Coronary artery (tissue), 2 donors: Measurements from ENCODE around the gene AGBL4.

Experiments used
- DNase-seq: peaks from one replicate; pipeline ENCODE4 v3.0.0-alpha.2; 2017; ENCODE audit warnings: low spot score
- H3K27ac ChIP-seq, 2 donors: fragments of 200-600 bp; sonication (generic); one replicate each; pipeline ENCODE4 v1.5.1; 2016 to 2019
- H3K4me3 ChIP-seq: fragments of 200-600 bp; sonication (generic); 2 replicates; pipeline ENCODE4 v1.5.1; 2016; ENCODE audit warnings: mild to moderate bottlenecking, moderate library complexity
- CTCF ChIP-seq: fragments of 200-600 bp; sonication (generic); IDR thresholded peaks from one replicate; pipeline ENCODE4 v1.5.1; 2019; ENCODE audit warnings: antibody characterized with exemption

Gene AGBL4

GRCh38 chr1:49181033-49181432 lies 842.7 kb downstream of the AGBL4 start:
- no peak for TF ChIP-seq CTCF
- no peak for DNase-seq
- Histone ChIP-seq H3K4me3 (no peak overlapping the region), H3K27ac (no peak overlapping the region)

GRCh38 chr1:49171941-49172593 lies 851.7 kb downstream of the AGBL4 start:
- no peak overlapping the region for H3K4me3 ChIP-seq
- no peak for DNase-seq
- no peak for TF ChIP-seq CTCF
- no peak overlapping the region for H3K27ac ChIP-seq

GRCh38 chr1:49166031-49166430 lies 857.7 kb downstream of the AGBL4 start:
- no peak overlapping the region for H3K4me3 ChIP-seq
- TF ChIP-seq CTCF = no peak
- DNase-seq = no peak
- H3K27ac ChIP-seq = no peak overlapping the region

- Histone ChIP-seq H3K27ac (no peak overlapping the region), H3K4me3 (no peak overlapping the region)
- TF ChIP-seq CTCF = no peak
- DNase-seq = no peak
Observed at GRCh38 chr1:49163031-49163430, 860.7 kb downstream of the AGBL4 start.

- DNase-seq = no peak
- TF ChIP-seq CTCF = no peak
- Histone ChIP-seq H3K4me3 (no peak overlapping the region), H3K27ac (no peak overlapping the region)
Observed at GRCh38 chr1:49160677-49161076, 863.1 kb downstream of the AGBL4 start.

GRCh38 chr1:49136738-49137251 lies 887.0 kb downstream of the AGBL4 start:
- TF ChIP-seq CTCF = no peak
- Histone ChIP-seq H3K27ac (no peak overlapping the region), H3K4me3 (no peak overlapping the region)
- no peak for DNase-seq

- Histone ChIP-seq H3K4me3 (no peak overlapping the region), H3K27ac (no peak overlapping the region)
- TF ChIP-seq CTCF = no peak
- no peak for DNase-seq
Observed at GRCh38 chr1:49125746-49126145, 898.0 kb downstream of the AGBL4 start.
